HUDEP-2 (cell line): ENCODE results near the gene KCNJ6.
"Not testable (repeated sequence)": the region's sequence is repeated elsewhere in the genome, so short reads cannot be mapped to it uniquely, and the experiment has no call there.

Source experiments
- DNase-seq, 76 experiments: peaks; one replicate each; lab custom pipeline; 2025; ENCODE audit not compliant: unreplicated experiment in 76 of 76; lab: John Stamatoyannopoulos, UW

KCNJ6 gene

GRCh38 chr21:37622755-37623154 lies 293.5 kb downstream of the KCNJ6 start:
- no peak for DNase-seq

- no peak for DNase-seq
These were observed 295.9 kb downstream of the KCNJ6 start for GRCh38 chr21:37620401-37620800.

- no peak for DNase-seq
These were observed 296.7 kb downstream of the KCNJ6 start for GRCh38 chr21:37619464-37619974.

- no peak for DNase-seq
These were observed 298.2 kb downstream of the KCNJ6 start for GRCh38 chr21:37618081-37618480.

GRCh38 chr21:37615962-37616361 lies 300.3 kb downstream of the KCNJ6 start:
- DNase-seq: no peak

GRCh38 chr21:37614351-37614875 lies 301.8 kb downstream of the KCNJ6 start:
- no peak for DNase-seq

GRCh38 chr21:37607081-37607480 lies 309.2 kb downstream of the KCNJ6 start:
- no peak for DNase-seq

GRCh38 chr21:37606549-37606948 lies 309.7 kb downstream of the KCNJ6 start:
- no peak for DNase-seq

- no peak for DNase-seq
These were observed 311.3 kb downstream of the KCNJ6 start for GRCh38 chr21:37605006-37605405.

- DNase-seq: no peak
These were observed 313.1 kb downstream of the KCNJ6 start for GRCh38 chr21:37603129-37603528.

GRCh38 chr21:37601915-37602314 lies 314.3 kb downstream of the KCNJ6 start:
- DNase-seq: no peak

- DNase-seq: no peak
These were observed 315.2 kb downstream of the KCNJ6 start for GRCh38 chr21:37601027-37601426.

GRCh38 chr21:37595944-37596343 lies 320.3 kb downstream of the KCNJ6 start:
- no peak for DNase-seq

- DNase-seq: no peak
These were observed 321.7 kb downstream of the KCNJ6 start for GRCh38 chr21:37594472-37594951.

GRCh38 chr21:37593740-37594471 lies 322.4 kb downstream of the KCNJ6 start:
- no peak for DNase-seq

- DNase-seq: no peak
These were observed 323.2 kb downstream of the KCNJ6 start for GRCh38 chr21:37593015-37593414.

GRCh38 chr21:37592496-37592895 lies 323.8 kb downstream of the KCNJ6 start:
- DNase-seq: no peak

- DNase-seq: not testable (repeated sequence)
These were observed 324.3 kb downstream of the KCNJ6 start for GRCh38 chr21:37591994-37592393.

GRCh38 chr21:37590836-37591235 lies 325.4 kb downstream of the KCNJ6 start:
- not testable (repeated sequence) for DNase-seq

GRCh38 chr21:37588644-37589043 lies 327.6 kb downstream of the KCNJ6 start:
- DNase-seq: not testable (repeated sequence)

- no peak for DNase-seq
These were observed 328.6 kb downstream of the KCNJ6 start for GRCh38 chr21:37587635-37588177.

GRCh38 chr21:37587203-37587602 lies 329.1 kb downstream of the KCNJ6 start:
- no peak for DNase-seq
